IMR-90 (cell line): ENCODE results near the gene ARRB1. TPM values are rescaled to one million over a fixed set of nuclear protein-coding genes. Genes with fewer than 3 reads are reported as not detected.

Experiments
- ATAC-seq: fragments of 200-7000 bp; cut with Tn5 transposase; 2 replicates; pipeline ENCODE4 v1.9.1; 2020; ENCODE audit warnings: low read depth, mild to moderate bottlenecking, moderate library complexity
- BruUV-seq: library from RNA; stranded (reverse); fragments of 400-500 nt; replicated peaks from 2 replicates; lab custom pipeline; 2021; lab: Mats Ljungman, UMichigan
- CTCF ChIA-PET: fragments of 300-600 bp; formaldehyde crosslinking; extraction: SDS; loops from one replicate; lab custom pipeline; 2021; ENCODE audit warnings: antibody characterized with exemption; lab: Yijun Ruan, JAX
- POLR2A ChIA-PET: fragments of 300-600 bp; sonication (Branson Sonifier 250); formaldehyde crosslinking; loops from one replicate; lab custom pipeline; 2022; ENCODE audit warnings: antibody characterized with exemption; ENCODE audit not compliant: unreplicated experiment; lab: Charles Lee
- DNase-seq: peaks from one replicate; pipeline ENCODE4 v3.0.0; 2013
- H2AFZ ChIP-seq: replicated peaks from 2 replicates; pipeline ENCODE3; 2013; ENCODE audit warnings: low read length, mild to moderate bottlenecking; ENCODE audit not compliant: poor library complexity
- H2AK5ac ChIP-seq: 2 replicates; pipeline ENCODE4 v1.6.1; 2013; ENCODE audit warnings: low read depth, low read length, inconsistent platforms
- H2AK9ac ChIP-seq: replicated peaks from 2 replicates; pipeline ENCODE3; 2013; ENCODE audit warnings: mild to moderate bottlenecking, low read depth, low read length, moderate library complexity; ENCODE audit not compliant: poor library complexity
- H2BK120ac ChIP-seq: 2 replicates; pipeline ENCODE4 v1.6.1; 2013; ENCODE audit warnings: low read depth, low read length, inconsistent platforms
- H2BK15ac ChIP-seq: 3 replicates; pipeline ENCODE4 v1.6.1; 2013; ENCODE audit warnings: low read depth, low read length, inconsistent platforms
- H2BK20ac ChIP-seq: 2 replicates; pipeline ENCODE4 v1.6.1; 2013; ENCODE audit warnings: low read depth, mild to moderate bottlenecking, inconsistent platforms, low read length, moderate library complexity
- H2BK5ac ChIP-seq: 2 replicates; pipeline ENCODE4 v1.6.1; 2013; ENCODE audit warnings: mild to moderate bottlenecking, low read depth, low read length, inconsistent platforms; ENCODE audit not compliant: poor library complexity, severe bottlenecking
- H3K14ac ChIP-seq: replicated peaks from 2 replicates; pipeline ENCODE4 v1.6.1; 2013; ENCODE audit warnings: low read depth, low read length, inconsistent platforms
- H3K18ac ChIP-seq: 2 replicates; pipeline ENCODE4 v1.6.1; 2013; ENCODE audit warnings: low read depth, low read length, control low read depth
- H3K23ac ChIP-seq: 2 replicates; pipeline ENCODE4 v1.6.1; 2013; ENCODE audit warnings: low read depth, low read length, inconsistent platforms
- H3K27ac ChIP-seq: 2 replicates; pipeline ENCODE4 v1.5.1; 2013; ENCODE audit warnings: mild to moderate bottlenecking, control low read depth, low read length; ENCODE audit not compliant: insufficient read depth
- H3K27me3 ChIP-seq: 2 replicates; pipeline ENCODE4 v1.6.1; 2013; ENCODE audit warnings: low read length; ENCODE audit not compliant: control insufficient read depth, insufficient read depth
- H3K36me3 ChIP-seq: 2 replicates; pipeline ENCODE4 v1.6.1; 2013; ENCODE audit warnings: low read length, mixed read lengths; ENCODE audit not compliant: control insufficient read depth, insufficient read depth
- H3K4ac ChIP-seq: 2 replicates; pipeline ENCODE4 v1.6.1; 2013; ENCODE audit warnings: low read depth, low read length, inconsistent platforms
- H3K4me1 ChIP-seq: 2 replicates; pipeline ENCODE4 v1.6.1; 2013; ENCODE audit warnings: low read length, mixed read lengths; ENCODE audit not compliant: control insufficient read depth, insufficient read depth
- H3K4me2 ChIP-seq: 2 replicates; pipeline ENCODE4 v1.6.1; 2013; ENCODE audit warnings: low read depth, mild to moderate bottlenecking, control low read depth, low read length, moderate library complexity
- H3K4me3 ChIP-seq: 2 replicates; pipeline ENCODE4 v1.5.1; 2013; ENCODE audit warnings: low read depth, mild to moderate bottlenecking, control low read depth, low read length, moderate library complexity; ENCODE audit not compliant: insufficient read depth
- H3K56ac ChIP-seq: 2 replicates; pipeline ENCODE4 v1.6.1; 2013; ENCODE audit warnings: low read length, inconsistent platforms; ENCODE audit not compliant: insufficient read depth; ENCODE audit errors: extremely low read depth
- H3K79me1 ChIP-seq, 2 experiments: 2 replicates each; pipeline ENCODE4 v1.6.1; 2013; ENCODE audit warnings: low read length in 2 of 2, inconsistent platforms in 1 of 2, low read depth in 1 of 2
- H3K9ac ChIP-seq: 2 replicates; pipeline ENCODE4 v1.6.1; 2013; ENCODE audit warnings: low read depth, low read length, control low read depth
- H3K9me1 ChIP-seq: 2 replicates; pipeline ENCODE4 v1.6.1; 2013; ENCODE audit warnings: low read length, inconsistent platforms; ENCODE audit not compliant: insufficient read depth
- H3K9me3 ChIP-seq: 2 replicates; pipeline ENCODE4 v1.6.1; 2013; ENCODE audit warnings: low read length; ENCODE audit not compliant: control insufficient read depth, insufficient read depth
- H4K20me1 ChIP-seq: 2 replicates; pipeline ENCODE4 v1.6.1; 2013; ENCODE audit warnings: low read length, inconsistent platforms; ENCODE audit not compliant: insufficient read depth
- H4K5ac ChIP-seq: 2 replicates; pipeline ENCODE4 v1.6.1; 2013; ENCODE audit warnings: mild to moderate bottlenecking, low read depth, low read length, control low read depth
- H4K8ac ChIP-seq, 2 experiments: 2 replicates each; pipeline ENCODE4 v1.6.1; 2013; ENCODE audit warnings: low read depth in 2 of 2, low read length in 2 of 2, control low read depth in 1 of 2, inconsistent platforms in 1 of 2
- H4K91ac ChIP-seq: 2 replicates; pipeline ENCODE4 v1.6.1; 2013; ENCODE audit warnings: low read depth, low read length, inconsistent platforms; ENCODE audit not compliant: insufficient read depth
- BHLHE40 ChIP-seq: fragments of 150-350 bp; IDR thresholded peaks from 2 replicates; pipeline ENCODE4 v1.6.1; 2016; ENCODE audit warnings: mild to moderate bottlenecking, low read depth, low read length
- CEBPB ChIP-seq: IDR thresholded peaks from 2 replicates; pipeline ENCODE4 v1.6.1; 2012; ENCODE audit warnings: low read depth, low read length, improper control_type of control experiment
- CHD1 ChIP-seq: IDR thresholded peaks from 2 replicates; pipeline ENCODE4 v1.6.1; 2012; ENCODE audit warnings: low read depth, low read length, improper control_type of control experiment
- MAFK ChIP-seq: IDR thresholded peaks from 2 replicates; pipeline ENCODE4 v1.6.1; 2012; ENCODE audit warnings: low read depth, low read length, improper control_type of control experiment
- MAZ ChIP-seq: IDR thresholded peaks from 2 replicates; pipeline ENCODE4 v1.6.1; 2012; ENCODE audit warnings: low read depth, mild to moderate bottlenecking, low read length, improper control_type of control experiment, moderate library complexity, borderline replicate concordance
- MXI1 ChIP-seq: IDR thresholded peaks from 2 replicates; pipeline ENCODE4 v1.6.1; 2012; ENCODE audit warnings: low read depth, mild to moderate bottlenecking, low read length, moderate library complexity, borderline replicate concordance
- POLR2A ChIP-seq: IDR thresholded peaks from 2 replicates; pipeline ENCODE4 v1.6.1; 2012; ENCODE audit warnings: mild to moderate bottlenecking, low read depth, low read length
- RAD21 ChIP-seq: IDR thresholded peaks from 2 replicates; pipeline ENCODE4 v1.6.1; 2012; ENCODE audit warnings: low read length, improper control_type of control experiment
- RCOR1 ChIP-seq: IDR thresholded peaks from 2 replicates; pipeline ENCODE4 v1.6.1; 2012; ENCODE audit warnings: mild to moderate bottlenecking, low read length, improper control_type of control experiment; ENCODE audit not compliant: insufficient replicate concordance
- SMC3 ChIP-seq: fragments of 150-350 bp; IDR thresholded peaks from 2 replicates; pipeline ENCODE4 v1.6.1; 2016; ENCODE audit warnings: low read depth, mild to moderate bottlenecking, antibody characterized with exemption, low read length, moderate library complexity
- dilution Hi-C: fragments of 300-500 bp; cut with HindIII; formaldehyde crosslinking; loops from one replicate; pipeline ENCODE4 v1.14.3; 2018; ENCODE audit warnings: low sequenced_read_pairs; ENCODE audit not compliant: unreplicated experiment
- in situ Hi-C: fragments of 300-500 bp; cut with MboI; formaldehyde crosslinking; loops from 3 replicates; pipeline ENCODE4 v1.14.3; 2019; ENCODE audit warnings: low sequenced_read_pairs, inconsistent platforms, mixed read lengths
- intact Hi-C: fragments of 100-400 bp; cut with micrococcal nuclease; formaldehyde crosslinking; loops from 2 replicates; pipeline ENCODE4 v1.10.0; 2022
- polyA plus RNA-seq, 3 experiments: library from polyadenylated mRNA; depleted of rRNA; stranded (reverse); fragments of >200 nt; gene quantifications; 2 replicates each; pipeline ENCODE4 v1.2.3, GENCODE V29; 2012; ENCODE audit warnings: low replicate concordance in 1 of 3
- total RNA-seq: library from RNA; depleted of rRNA; stranded (reverse); fragments of >200 nt; gene quantifications from 2 replicates; pipeline ENCODE4 v1.2.3, GENCODE V29; 2012
- TF ChIP-seq, protein P1 (sequence below): fragments of 150-350 bp; IDR thresholded peaks from 2 replicates; pipeline ENCODE4 v1.6.1; 2017; ENCODE audit warnings: mild to moderate bottlenecking, antibody characterized with exemption, low read length, low read depth
- TF ChIP-seq, protein P2 (sequence below): conservative IDR thresholded peaks from 2 replicates; pipeline ENCODE4 v1.5.1; 2012; ENCODE audit warnings: mild to moderate bottlenecking, low read depth, low read length, improper control_type of control experiment

The ARRB1 gene
- total and polyA plus RNA-seq, 2 of the 4 experiments (the other 2 are of a cell fraction): 11.0 to 17.4 TPM

DNA sequence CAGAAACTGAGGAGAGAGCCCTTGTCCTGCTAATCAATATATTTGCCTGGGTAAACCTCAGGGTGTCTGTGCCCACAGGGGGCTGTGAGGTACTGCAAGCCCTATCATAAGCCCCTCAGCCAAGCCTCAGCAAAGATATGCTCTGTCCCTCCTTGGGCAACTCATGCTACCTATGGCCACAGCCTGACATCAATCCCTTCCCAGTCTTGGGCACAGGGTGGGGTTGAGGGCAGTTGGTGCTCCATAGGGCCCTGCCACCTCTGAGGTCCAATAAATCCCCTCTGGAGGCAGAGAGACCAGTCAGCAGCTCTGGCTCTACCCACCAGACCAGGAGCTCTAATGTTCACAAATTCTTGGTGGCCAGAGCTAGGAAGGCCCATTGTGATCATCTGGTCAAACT is 87.1 kb downstream of the ARRB1 start:
- Histone ChIP-seq H4K91ac (no peak overlapping the region), H4K5ac (no peak overlapping the region), H3K9me3 (no peaks in the 10 kb centered on the region), H3K23ac (no peak overlapping the region), H2BK20ac (no peak overlapping the region), H2AK5ac (no peak overlapping the region), H2BK5ac (no peak overlapping the region), H3K56ac (no peak overlapping the region), H3K14ac (no peak overlapping the region), H3K9ac (no peak overlapping the region), H2AFZ (no peak overlapping the region), H3K9me1 (no peaks in the 10 kb centered on the region; the same call in 1 of the 2 replicates), H2BK120ac (no peak overlapping the region), H4K8ac (no peak overlapping the region), H4K20me1 (no peaks in the 10 kb centered on the region; the same call in 1 of the 2 replicates), H3K4me1 (no peaks in the 10 kb centered on the region), H2BK15ac (no peak overlapping the region), H3K27ac (no peak overlapping the region), H3K4ac (no peak overlapping the region), H3K79me1 (no peaks in the 10 kb centered on the region), H2AK9ac (no peak overlapping the region), H3K18ac (no peak overlapping the region), H3K36me3 (peaks cover 6% of the 10 kb centered on the region; the same call in 1 of the 2 replicates), H3K4me2 (no peak overlapping the region), H3K27me3 (peaks cover 13% of the 10 kb centered on the region), H3K4me3 (no peak overlapping the region)
- POLR2A ChIA-PET: no interaction called here
- CTCF ChIA-PET: no interaction called here
- dilution Hi-C loops (no loop called here), in situ Hi-C loops (no loop called here), intact Hi-C loops (no loop called here)
- BruUV-seq: no TSS peak
- TF ChIP-seq POLR2A (no peak), MAFK (no peak), RAD21 (no peak), CHD1 (no peak), SMC3 (no peak), RCOR1 (no peak), CEBPB (no peak), MAZ (no peak), BHLHE40 (no peak), MXI1 (no peak)
- TF ChIP-seq, protein P1, sequence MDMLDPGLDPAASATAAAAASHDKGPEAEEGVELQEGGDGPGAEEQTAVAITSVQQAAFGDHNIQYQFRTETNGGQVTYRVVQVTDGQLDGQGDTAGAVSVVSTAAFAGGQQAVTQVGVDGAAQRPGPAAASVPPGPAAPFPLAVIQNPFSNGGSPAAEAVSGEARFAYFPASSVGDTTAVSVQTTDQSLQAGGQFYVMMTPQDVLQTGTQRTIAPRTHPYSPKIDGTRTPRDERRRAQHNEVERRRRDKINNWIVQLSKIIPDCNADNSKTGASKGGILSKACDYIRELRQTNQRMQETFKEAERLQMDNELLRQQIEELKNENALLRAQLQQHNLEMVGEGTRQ: no peak
- TF ChIP-seq, protein P2, sequence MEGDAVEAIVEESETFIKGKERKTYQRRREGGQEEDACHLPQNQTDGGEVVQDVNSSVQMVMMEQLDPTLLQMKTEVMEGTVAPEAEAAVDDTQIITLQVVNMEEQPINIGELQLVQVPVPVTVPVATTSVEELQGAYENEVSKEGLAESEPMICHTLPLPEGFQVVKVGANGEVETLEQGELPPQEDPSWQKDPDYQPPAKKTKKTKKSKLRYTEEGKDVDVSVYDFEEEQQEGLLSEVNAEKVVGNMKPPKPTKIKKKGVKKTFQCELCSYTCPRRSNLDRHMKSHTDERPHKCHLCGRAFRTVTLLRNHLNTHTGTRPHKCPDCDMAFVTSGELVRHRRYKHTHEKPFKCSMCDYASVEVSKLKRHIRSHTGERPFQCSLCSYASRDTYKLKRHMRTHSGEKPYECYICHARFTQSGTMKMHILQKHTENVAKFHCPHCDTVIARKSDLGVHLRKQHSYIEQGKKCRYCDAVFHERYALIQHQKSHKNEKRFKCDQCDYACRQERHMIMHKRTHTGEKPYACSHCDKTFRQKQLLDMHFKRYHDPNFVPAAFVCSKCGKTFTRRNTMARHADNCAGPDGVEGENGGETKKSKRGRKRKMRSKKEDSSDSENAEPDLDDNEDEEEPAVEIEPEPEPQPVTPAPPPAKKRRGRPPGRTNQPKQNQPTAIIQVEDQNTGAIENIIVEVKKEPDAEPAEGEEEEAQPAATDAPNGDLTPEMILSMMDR: no peak
- no peak for ATAC-seq
- no peak for DNase-seq
